Activated CD4-positive, alpha-beta T cell treated with anti-CD3 and anti-CD28 coated beads, Interleukin-2, amount 50 U/mL, for 24 hours (primary cell): Measurements from ENCODE around the gene IGFL1.
"Not testable (repeated sequence)": the region's sequence is repeated elsewhere in the genome, so short reads cannot be mapped to it uniquely, and the experiment has no call there.

Experiments
- DNase-seq, 2 donors: peaks; one replicate each; pipeline ENCODE4 v3.0.0-alpha.2; 2020; ENCODE audit warnings: low read depth in 1 of 2, low spot score in 1 of 2

The IGFL1 gene

DNA sequence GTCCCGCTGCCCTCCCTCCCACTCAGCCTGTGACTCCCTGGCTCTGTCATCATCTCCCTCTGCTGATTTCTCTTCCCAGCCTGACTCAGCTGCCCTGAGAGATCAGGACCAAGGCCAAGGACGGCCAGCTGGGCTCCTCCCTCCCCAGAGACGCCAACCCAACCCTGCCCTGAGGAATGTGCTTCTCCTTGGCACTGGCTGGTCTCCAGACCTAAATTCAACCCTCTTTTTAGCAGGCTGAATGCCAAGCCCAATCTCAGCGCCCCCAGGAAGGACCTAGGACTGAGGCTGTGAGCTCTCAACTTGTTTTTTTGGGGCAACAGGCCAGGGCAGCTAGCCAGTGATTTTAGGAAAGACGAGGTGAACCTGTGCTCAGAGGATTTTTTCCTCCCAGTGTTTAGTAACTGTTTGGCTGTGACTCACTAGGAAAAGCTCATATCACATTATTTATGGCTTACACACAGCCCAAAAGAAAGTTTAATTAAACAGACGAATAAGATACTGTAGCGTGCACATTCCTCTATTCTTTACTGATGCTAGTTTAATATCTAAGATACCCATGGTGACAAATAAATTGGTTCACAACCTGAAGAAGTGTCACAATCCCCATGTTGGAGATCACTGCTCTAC is 7.4 kb upstream of the IGFL1 start:
- no peak for DNase-seq

DNA sequence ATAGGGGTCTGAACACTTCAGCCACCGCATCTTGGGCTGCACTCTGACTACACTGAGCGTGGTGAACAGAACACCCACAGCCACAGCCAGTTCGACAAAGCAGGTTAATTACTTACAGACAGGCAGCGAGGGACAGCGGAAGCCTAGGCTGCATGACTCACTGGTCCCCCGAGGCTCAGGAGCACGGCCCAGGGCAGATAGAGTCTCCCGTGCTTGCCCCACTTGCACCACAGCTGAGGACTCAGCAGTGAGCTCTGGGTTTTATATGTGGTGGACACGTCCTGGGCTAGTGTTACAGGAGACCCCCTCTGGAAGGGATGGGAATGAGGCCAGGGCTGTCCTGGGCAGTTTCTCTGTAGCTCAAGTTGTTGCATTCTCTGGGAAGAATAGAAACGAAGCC is 5.8 kb upstream of the IGFL1 start:
- DNase-seq: not testable (repeated sequence)

DNA sequence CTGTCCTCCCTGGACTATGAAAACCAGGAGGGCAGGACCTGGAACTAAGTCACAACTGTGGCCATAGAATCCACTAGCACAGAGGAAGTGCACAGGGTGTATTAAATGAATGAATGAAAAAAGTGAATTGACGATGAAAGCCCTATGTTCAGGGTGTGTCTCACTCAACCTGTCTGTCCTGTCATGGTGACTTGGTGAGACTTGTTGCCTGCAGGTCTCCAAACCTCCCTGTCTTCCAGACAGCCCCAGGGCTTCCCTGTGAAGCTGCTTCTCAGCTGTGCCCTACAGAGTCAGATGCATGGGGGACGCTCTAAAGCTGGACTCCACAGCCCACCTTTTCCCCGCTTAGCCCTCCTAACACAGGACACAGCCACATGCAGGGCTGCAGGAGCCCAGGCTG is 4.8 kb upstream of the IGFL1 start:
- DNase-seq: no peak

DNA sequence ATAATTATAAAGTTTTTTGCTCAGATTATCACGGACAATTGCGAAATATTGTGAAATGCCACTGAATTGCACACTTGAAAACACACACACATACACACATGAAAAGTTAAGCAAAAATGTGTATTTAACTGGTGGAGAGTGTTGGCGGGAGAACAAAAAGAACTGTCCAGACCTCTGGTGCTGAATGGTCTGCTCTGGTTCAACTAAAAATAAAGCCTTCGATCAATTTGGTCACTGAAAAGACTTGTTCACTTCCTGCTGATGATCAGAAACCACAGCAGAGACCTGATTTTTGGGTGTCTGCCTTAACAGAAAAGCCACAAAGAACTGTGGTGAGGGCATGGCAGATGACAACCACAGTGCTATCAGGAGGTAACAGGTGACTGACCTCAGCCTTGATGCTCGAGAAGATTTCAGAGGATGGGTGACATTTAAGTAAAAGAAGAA is 4.0 kb upstream of the IGFL1 start:
- no peak for DNase-seq

DNA sequence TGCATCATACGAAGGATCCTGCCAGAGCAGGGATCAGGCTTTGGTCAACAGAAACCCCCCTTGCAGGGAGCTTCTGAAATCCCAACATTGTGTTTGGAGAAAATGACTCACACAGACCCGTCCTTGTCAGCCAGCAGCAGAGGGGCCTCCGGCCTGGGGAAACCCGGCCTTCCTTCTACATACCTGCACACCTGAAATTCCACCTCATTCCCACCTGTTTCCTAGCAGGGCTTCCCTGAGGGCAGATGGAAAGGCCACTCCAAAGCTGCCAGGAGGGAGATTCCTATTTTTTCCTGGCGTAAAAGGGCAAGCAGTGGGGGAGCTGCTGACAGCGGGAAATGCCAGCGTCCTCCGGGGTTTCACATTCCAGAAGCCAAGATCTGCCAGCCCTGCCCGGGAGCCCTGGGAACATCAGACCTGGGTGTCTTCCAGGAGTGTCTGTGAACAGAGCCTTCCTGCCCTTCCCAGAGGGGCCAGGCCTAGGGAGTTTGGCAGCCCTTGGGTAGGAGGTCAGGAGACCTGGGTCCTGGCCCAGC is 3.0 kb upstream of the IGFL1 start:
- no peak for DNase-seq

DNA sequence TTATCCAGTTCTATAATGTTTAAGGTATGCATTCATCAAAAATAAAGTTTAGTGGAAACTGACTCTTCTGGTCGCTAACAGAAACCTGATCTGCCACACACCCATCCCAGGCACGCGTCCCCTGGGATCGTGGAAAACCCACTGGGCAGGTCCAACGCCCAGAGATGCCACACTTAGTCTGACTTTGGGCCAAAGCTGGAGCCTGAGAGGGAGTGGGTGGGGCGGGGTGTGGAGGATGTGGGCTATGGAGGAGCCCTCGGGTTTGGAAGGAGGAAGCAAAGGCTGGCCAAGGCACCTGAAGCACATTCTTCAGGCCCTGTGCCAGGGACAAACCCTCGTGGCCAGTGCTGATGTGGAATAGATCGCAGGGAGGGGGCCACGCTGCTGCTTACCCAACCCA is 2.5 kb downstream of the IGFL1 start:
- DNase-seq: no peak

DNA sequence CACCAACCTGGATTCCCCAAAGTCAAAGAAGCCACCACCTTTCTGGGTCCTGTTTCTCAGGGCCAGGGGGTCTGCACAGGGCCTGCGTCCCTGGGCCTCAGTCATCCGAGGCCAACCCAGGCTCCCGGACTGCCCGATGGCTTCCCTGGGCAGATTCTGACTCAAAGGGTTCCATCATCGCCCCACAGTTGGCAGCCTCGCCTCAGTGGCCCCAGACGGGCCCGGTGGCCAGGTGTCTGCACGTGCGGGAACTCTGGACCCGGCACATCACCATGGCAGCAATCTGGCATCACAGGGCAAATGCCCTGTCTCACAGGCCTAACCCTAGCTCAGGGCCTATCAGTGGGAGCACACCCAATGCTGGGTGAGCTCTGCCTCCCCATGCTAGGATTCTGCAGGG is 2.9 kb downstream of the IGFL1 start:
- DNase-seq: no peak

DNA sequence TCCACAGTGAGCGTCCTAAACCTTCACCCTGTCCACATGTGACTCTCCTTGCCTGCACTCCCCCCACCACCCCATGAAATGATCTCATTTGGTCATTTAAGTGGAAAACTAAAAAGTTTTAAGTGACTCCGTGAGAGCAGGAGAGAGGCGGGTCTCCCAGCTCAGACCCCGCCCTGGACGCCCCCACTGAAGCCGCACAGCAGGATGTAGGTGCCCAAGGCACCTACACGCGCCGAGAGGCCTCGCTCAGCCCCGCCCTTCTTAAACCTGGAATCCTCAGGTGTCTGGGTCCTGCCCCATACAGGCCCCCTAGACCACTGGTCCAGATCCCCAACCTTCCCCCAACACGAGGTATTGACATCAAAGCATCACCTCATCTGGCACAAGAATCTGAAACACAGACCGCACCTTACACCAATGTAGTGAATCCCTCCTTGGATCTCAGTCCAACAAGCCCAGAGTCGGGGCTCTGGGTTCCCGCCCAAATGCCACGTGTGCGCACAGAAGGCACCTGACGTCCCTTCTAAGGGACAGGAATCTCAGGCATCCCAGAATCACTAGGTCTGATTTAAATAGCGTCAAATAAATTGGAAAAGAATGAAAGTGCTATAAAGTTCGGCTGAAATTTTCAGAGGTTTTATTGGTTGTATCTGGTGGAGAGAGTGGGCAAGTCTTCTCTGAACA is 3.5 kb downstream of the IGFL1 start:
- no peak for DNase-seq

DNA sequence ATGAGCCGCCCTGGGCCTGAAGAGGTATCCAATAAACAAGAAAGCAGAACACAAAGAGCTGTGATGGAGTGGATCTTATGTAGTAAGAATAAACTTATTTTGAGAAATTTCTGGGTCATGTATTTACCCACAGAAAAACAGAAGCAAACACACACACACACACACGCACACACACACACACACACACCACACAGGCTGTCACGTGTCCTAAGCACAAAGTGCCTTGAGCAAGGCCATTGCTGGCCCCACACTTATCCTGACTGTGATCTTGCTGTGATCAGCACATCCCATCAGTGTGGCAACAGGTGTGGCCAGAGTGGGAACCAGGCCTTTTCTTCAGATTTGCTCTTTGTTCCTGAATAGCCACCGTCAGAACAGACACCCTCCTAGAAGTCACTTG is 4.3 kb downstream of the IGFL1 start:
- DNase-seq: not testable (repeated sequence)

DNA sequence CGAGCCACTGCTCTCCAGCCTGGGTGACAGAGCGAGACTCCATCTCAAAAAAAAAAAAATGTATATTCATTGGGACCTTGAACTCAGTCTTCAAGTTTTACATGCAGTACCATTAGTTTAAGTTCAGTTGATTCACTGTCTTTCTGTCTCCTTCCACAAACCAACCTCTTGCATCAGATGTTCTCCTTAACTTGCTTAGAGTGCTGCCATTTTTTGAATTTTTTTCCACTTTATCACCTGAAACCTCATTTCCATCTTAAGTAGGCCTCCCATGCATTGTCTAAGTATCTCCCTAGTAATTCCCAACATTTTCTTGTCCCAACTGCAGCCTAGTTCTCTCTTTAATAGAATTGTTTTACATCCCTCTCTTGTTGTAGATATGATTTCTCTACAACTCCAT is 8.6 kb downstream of the IGFL1 start:
- not testable (repeated sequence) for DNase-seq

DNA sequence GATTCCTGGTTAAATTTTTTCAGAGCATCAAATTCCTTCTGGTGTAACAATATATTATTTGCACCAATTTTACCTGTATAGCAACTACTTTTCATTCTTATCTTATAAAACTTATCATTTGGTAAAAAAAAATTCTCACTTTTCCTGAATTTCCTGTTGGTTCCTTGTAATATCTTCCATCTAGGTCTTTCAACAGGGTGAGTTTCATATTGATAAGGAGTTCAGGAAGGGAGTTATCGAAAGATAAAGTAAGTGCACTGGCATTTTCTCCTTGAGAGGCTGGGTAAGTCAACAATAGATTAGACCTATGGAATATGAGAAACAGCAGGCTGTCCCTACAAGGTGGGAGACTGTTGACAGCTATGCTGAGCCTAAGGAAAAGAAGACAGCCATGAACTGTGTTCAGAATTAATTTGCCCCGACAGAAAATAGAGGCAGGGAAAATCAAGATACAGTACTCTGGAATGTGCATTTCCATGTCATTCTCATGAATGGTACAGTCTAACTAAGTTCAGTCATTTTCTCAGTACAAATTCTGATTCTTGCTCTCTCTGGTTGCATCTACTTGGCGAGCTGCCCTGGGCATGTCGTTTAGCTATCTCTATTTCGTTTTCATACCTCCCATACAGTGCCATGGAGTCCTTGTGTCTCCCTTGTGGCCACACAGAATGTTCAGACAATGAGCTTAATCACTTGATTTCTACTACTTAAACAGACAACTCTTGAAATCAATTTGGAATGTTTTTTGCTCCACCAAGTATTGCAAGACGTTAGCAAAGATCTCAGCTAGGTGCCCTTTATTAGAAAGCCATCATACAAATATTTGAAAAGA is 9.9 kb downstream of the IGFL1 start:
- no peak for DNase-seq

DNA sequence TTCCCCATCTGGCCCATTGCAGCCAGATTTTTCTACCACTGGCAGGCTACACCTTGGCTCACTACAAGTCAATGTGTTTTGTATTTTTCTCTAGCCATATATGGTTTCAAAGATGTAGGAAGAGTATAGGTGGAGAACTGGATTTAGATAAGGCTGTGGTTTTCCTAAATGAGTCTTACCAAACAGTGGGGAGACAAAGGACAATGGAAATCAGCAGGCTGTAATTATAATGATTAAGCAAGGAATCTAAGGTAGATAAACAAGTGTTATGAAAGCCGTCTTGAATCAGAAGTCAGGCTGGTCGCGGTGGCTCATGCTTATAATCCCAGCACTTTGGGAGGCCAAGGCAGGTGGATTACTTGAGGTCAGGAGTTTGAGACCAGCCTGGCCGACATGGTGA is 11.2 kb downstream of the IGFL1 start:
- DNase-seq: no peak

DNA sequence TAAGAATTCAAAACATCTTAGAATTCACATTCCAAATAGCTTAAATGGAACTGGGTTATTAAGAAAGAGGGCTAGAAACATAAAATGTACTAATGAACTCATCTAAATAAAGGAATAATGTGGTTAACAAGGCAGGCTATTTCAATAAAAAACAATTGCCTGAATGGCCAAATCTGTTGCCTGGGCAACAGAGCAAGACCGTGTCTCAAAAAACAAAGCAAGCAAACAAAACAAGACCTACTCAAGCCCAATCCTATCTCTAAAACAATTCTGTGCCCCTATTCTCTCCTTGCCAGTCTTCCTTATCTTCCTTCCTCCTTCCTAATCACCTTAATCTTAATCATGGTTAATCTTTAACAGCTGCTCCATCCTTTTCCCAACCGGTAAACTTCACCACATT is 12.1 kb downstream of the IGFL1 start:
- DNase-seq: no peak

DNA sequence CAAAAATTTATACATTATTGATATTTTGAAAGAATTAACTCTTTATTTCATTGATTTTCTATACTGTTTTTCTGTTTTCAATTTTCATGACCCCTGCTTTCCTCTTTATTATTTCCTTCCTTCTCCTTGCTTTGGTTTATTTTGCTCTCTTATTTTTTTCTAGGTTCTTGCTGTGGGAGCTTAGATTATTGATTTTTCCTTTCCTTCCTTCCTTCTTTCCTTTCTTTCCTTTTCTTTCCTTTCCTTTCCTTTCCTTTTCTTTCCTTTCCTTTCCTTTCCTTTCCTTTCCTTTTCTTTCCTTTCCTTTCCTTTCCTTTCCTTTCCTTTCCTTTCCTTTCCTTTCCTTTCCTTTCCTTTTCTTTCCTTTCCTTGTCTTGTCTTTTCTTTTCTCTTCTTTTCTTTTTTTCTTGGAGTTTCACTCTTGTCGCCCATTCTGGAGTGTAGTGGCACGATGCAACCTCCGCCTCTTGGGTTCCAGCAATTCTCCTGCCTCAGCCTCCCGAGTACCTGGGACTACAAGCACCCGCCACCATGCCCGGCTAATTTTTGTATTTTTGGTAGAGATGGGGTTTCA is 13.6 kb downstream of the IGFL1 start:
- DNase-seq: not testable (repeated sequence)

DNA sequence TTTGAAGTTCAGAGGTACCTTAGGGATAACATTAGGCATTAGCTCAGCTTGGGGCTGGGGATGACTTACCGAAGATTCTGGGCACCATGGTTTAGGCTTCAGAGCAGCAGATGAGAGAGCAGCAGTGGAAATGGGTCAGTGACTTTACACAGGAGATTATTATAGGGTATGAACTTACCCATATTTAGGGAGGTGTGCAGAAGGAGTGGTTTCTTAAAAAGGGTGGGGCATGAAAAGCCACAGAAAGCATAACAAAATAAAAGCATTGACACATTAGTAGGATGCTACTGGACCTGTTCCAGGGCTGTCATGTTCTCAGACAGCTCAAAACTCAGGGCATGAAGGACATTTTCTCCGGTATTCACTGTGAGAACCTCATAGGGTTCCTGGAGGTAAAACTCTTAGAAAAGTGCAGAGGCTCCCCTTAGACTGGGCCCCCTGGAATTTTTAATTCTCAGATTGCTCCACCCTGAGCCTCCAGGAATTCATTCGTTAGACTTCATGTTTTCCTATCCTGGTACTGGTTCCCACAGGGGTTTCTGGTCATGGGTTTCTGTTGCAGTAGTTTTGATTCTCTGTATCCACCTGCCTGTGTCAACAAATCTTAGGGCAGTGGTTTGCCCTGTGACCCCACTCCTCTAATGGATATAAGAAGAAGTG is 20.7 kb downstream of the IGFL1 start:
- DNase-seq: no peak

DNA sequence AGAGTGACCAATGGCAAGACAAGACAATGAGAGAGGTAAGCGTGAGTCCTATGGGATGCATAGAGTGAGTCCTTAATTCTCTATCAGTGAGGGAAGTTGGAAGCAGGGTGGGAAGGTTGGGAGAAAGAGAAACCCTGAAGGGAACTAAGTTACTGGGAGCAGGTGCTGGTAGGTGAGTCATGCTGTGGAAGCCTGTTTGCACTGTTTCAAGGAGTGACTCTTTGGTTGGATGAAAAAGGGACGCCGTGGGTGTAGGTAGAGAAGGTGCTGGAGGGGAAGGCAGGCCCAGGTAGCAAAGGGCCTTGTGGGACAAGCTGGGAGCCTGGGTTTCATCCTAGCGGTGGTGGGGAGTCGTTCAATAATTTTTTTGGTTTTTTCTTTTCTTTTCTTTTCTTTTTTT is 21.9 kb downstream of the IGFL1 start:
- no peak for DNase-seq

DNA sequence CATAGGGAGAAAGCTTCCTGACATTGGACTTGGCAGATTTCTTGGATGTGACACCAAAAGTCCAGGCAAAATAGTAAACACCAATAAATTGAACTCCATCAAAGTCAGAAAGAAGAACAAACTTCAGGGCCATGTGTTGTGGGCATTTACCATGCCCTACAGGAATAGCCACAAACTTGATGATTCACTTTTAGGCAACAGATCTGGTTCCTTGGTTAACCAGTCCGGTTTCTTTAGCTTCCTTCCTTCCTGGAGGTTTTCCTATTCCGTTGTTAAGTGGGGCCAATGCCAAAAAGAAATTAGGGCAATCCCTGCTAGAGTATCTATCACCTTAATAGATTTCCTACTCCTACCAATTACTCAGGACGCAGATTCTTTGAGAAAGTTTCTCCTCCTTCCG is 25.2 kb downstream of the IGFL1 start:
- no peak for DNase-seq

DNA sequence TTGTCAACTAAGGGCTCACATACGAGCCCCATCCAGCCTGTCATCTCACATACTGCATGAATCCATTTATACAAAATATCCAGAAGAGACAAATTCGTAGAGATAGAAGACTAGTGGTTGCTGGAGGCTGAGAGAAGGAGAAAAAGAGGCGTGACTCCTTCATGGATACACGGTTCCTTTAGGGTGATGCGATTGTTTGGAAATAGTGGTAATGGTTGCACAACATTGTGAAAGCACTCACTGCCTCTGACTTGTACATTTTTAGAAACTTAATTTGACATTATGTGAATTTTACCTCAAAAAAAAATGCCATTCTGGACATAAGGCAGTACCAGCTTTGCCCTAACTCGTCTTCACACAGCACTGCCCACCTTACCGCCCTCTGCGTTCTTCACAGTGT is 27.3 kb downstream of the IGFL1 start:
- no peak for DNase-seq

DNA sequence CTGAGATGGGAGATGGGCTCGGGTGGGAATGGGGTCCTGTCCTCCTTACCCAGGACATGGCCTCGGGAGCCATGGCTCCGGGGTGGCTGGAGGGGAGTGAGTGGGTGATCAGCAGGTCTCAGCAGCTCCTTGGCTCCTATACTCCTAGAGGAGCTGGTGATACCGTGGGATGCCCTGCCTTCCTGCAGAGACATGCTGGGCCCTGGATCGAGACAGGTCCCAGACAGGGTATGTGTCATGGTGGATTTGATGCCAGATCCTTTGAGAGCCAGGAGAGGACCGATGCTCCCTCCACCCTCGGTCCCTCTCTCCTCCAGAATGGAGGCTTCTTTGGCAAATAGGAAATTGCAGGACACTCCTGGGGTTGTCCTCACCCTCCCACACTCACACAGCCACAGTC is 32.0 kb downstream of the IGFL1 start:
- not testable (repeated sequence) for DNase-seq

DNA sequence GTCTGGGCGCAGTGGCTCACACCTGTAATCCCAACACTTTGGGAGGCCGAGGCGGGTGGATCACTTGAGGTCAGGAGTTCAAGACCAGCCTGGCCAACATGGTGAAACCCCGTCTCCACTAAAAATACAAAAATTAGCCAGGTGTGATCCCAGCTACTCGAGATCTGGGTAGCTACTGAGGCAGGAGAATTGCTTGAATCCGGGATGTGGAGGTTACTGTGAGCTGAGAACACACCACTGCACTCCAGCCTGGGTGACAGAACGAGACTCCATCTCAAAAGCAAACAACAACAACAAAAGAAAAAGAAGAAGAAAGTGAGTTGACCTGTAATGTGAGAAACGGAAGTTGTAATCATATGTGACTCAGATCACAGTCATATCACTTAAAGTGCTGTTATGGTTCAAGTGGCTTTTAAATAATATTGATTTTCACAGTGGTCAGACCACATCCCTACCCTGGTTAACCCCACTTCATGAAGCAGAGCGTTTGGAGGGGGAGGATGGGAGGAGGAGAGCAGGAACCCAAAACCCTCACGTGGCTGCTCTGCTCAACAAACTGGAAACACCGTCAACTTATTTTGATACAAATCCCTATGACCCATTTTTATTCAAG is 33.2 kb downstream of the IGFL1 start:
- peak in 1 of 2 donors; percentile 46 for DNase-seq

DNA sequence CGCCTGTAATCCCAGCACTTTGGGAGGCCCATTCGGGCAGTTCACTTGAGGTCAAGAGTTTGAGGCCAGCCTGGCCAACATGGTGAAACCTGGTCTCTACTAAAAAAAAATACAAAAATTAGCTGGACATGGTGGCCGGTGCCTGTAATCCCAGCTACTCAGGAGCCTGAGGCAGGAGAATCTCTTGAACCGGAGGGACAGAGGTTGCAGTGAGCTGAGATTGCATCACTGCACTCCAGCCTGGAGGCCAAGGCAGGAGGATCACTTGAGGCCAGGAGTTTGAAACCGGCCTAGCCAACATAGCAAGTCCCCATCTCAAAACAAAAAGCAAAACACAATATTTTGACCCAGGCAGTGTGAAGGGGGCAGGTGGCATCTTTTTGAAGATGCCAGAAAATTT is 35.3 kb downstream of the IGFL1 start:
- DNase-seq: not testable (repeated sequence)
